ENCODE measurements around the gene ZC3H7A.

ZC3H7A gene

DNA sequence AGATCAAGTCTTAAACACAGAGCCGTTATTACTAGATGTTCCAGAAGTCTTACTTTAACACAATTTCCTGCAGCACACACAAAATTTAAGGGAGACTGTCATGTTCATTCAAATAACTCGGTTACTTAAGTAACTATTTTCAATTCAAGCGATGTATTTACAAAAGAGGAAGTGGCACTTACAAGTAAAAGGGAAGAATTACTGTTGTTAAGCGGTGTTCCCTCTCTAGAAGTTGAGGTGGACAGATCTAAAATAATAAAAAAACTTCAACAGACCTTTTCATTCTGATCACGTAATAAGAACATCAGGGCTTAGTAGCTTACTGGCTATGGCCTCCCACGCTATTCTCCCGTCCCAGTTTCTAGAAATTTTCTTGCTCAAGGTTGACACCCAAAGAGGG, 28.2 kb downstream of the ZC3H7A start:
- no peak for DNase-seq (ENCODE audit: low read depth)
- TF ChIP-seq, protein P1, sequence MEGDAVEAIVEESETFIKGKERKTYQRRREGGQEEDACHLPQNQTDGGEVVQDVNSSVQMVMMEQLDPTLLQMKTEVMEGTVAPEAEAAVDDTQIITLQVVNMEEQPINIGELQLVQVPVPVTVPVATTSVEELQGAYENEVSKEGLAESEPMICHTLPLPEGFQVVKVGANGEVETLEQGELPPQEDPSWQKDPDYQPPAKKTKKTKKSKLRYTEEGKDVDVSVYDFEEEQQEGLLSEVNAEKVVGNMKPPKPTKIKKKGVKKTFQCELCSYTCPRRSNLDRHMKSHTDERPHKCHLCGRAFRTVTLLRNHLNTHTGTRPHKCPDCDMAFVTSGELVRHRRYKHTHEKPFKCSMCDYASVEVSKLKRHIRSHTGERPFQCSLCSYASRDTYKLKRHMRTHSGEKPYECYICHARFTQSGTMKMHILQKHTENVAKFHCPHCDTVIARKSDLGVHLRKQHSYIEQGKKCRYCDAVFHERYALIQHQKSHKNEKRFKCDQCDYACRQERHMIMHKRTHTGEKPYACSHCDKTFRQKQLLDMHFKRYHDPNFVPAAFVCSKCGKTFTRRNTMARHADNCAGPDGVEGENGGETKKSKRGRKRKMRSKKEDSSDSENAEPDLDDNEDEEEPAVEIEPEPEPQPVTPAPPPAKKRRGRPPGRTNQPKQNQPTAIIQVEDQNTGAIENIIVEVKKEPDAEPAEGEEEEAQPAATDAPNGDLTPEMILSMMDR (IDR thresholded peaks at IDR 0.05; ENCODE audit: insufficient read depth, low read depth, low read length, missing control alignments), result no peak
- H3K4me3 ChIP-seq (ENCODE audit: low read length), result no peak overlapping the region

DNA sequence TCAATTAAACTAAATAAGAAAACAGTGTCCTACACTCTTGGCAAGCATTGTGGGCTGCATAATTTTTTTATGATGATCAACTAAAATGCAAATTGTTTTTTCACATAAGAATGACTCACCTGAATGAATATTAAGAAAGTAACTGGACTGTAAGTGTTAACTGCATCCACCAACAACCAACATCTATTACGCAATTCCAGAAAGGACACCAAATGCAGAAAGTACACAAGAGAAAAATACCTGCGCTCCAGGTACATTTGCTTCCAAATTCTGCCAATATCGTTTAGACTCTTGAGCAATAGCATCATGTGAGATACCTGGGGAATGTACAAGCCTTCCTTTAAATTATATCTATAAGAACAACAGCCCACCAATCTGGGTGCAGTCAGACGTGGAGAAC, 34.6 kb downstream of the ZC3H7A start:
- TF ChIP-seq, protein P1 (IDR thresholded peaks at IDR 0.05; ENCODE audit: insufficient read depth, low read depth, low read length, missing control alignments), result no peak
- H3K4me3 ChIP-seq (ENCODE audit: low read length), result no peak overlapping the region
- DNase-seq (ENCODE audit: low read depth), result peak; percentile 30

DNA sequence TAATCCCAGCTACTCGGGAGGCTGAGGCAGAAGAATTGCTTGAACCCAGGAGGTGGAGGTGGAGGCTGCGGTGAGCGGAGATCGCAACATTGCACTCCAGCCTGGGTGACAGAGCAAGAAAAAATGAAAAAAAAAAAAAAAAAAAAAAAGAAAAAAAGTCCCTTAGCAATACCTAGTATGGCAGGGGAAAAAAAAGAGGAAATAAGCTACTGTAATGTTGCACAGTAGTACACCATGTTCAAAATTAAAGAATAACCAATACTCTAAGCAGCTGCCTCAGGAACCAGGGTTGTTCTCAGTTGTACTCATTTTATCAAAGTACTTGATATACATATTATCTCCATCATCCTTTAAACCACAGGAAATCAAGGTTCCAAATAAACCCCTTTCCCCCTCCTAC, 37.1 kb downstream of the ZC3H7A start:
- no peak for DNase-seq (ENCODE audit: low read depth)
- no peak overlapping the region for H3K4me3 ChIP-seq (ENCODE audit: low read length)
- TF ChIP-seq, protein P1 (IDR thresholded peaks at IDR 0.05; ENCODE audit: insufficient read depth, low read depth, low read length, missing control alignments), result no peak

DNA sequence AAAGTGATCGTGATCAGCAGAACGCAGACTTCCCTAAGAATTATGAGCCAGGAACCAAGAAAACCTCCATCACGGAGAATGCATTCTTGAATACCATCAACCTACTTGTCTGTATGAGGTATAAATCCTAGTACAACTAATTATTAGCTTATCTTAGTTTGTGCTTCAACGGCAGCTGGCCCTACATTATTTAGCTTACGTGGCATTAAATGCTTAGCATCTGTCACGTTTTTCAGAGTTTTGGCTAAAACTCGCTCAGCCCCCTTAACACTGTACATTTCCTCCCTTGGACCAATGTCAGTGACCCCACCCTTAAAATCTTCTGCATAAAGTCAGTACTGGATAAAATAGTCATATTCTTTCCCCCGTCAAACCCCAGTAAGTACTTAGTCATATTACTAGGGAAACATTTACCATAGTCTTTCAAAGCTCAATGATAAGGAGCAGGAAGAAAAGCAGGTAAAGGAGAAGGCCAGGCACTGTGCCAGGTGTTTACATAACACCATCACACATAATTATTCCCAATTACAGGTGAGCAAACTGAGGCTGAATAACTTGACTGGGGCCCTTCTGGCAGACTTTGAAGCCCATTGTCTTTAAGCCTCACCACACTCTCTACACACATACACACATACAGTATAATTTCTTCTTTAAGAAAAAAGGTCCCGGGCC, 37.8 kb downstream of the ZC3H7A start:
- TF ChIP-seq, protein P1 (IDR thresholded peaks at IDR 0.05; ENCODE audit: insufficient read depth, low read depth, low read length, missing control alignments), result no peak

DNA sequence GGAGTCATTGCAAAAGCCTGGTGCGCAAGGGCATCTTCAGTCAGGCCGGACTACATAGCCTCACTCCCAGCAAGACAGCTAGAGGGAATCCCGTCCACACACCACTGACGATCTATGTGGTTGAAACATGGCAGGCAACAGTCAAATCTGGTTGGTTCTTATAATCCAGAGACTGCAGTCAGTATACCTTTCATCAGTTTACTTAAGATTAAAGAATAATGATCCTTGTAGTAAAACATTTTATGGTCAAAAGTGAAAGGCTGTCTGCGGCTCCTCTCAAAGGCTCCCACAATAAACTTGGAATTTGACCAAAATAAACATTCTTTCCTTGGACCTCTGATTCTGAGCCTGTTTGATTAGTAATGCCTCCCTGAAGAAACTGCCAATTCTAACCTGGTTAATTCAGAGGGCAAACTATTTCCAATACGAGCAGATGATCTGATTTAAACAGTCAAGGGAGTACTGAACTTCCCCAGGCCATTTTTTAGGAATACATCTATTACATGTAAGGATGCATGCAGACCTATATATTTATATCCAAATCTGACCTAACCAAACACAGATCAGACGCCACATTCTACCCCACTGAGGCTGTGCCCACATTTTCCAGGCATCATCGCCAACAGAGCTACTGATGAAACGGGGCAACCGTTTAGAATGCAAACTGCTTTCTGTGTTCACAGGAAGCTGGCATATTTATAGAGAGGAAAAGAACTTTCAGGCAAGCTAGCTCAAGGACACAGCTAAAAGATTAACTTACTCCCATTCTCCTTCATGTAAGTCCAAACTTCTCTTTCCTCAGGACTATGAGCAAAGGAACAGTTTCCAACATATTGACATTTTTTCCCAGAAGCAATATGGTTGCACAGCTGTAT, 39.1 kb downstream of the ZC3H7A start:
- DNase-seq (ENCODE audit: low read depth), result no peak
- no peak overlapping the region for H3K4me3 ChIP-seq (ENCODE audit: low read length)
- TF ChIP-seq, protein P1 (IDR thresholded peaks at IDR 0.05; ENCODE audit: insufficient read depth, low read depth, low read length, missing control alignments), result no peak

More for the DNA sequence above, 37.8 kb downstream of the ZC3H7A start:
- DNase-seq (ENCODE audit: low read depth), result no peak
- H3K4me3 ChIP-seq (ENCODE audit: low read length), result no peak overlapping the region

DNA sequence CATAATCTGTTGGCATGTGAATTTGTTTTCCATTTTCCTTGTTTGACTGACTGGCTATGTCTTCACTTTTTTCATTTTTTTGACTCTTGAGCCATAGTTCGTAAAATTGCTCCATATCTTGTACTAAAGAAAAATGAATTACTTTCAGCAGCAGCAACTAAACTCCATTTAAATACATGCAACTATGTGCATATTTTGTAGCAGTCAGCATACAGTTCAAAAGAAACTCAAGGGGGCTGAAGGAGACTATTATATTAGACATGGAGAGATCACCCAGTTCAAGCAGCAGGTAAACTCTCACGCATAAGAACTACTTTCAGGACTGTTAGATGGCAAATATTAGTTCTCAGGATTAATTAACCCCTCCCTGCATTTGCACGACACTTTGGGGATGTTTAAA, 40.8 kb downstream of the ZC3H7A start:
- H3K4me3 ChIP-seq (ENCODE audit: low read length), result no peak overlapping the region
- TF ChIP-seq, protein P1 (IDR thresholded peaks at IDR 0.05; ENCODE audit: insufficient read depth, low read depth, low read length, missing control alignments), result no peak
- DNase-seq (ENCODE audit: low read depth), result no peak
